ENCODE results near the gene SIAH3.

Gene SIAH3

DNA sequence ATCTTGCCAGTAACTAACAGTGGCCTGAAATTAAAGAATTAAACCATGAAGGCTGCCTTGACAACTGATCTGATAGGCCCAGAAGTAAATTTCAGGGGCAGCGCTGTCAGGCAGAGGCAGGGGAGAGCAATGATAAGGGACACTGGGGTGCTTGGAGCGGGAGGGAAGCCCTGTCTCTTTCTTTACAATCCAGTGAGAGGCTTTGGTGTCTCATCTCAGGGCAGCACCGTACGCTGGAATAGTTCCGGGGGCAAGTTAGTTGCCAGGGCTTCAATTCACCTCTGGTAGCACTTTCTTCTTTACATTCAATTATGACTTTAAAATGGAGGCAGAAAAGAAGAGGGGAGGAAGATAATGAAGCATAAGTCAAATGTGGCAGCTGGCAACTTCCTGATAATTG lies 74.8 kb downstream of the SIAH3 start:
- Histone ChIP-seq H3K79me2 (ENCODE audit: insufficient read depth, low read length) (no peaks in the 10 kb centered on the region), H4K20me1 (ENCODE audit: low read depth, low read length) (no peaks in the 10 kb centered on the region), H3F3A (ENCODE audit: insufficient read depth) (no peaks in the 10 kb centered on the region), H3K4me3 (ENCODE audit: insufficient read depth, low read length, poor library complexity, severe bottlenecking) (no peak overlapping the region), H3K9me2 (replicated peaks; ENCODE audit: insufficient read depth, low read length) (no peaks in the 10 kb centered on the region), H3K4me2 (ENCODE audit: low read depth, low read length, poor library complexity, severe bottlenecking) (no peak overlapping the region), H3K27ac (ENCODE audit: low read depth, low read length) (no peak overlapping the region), H3K27me3 (ENCODE audit: low read length) (no peaks in the 10 kb centered on the region), H2AFZ (ENCODE audit: low read depth, low read length, severe bottlenecking) (no peak overlapping the region), H3K36me3 (ENCODE audit: low read length) (no peaks in the 10 kb centered on the region), H3K9me3 (ENCODE audit: insufficient read depth, low read length) (no peaks in the 10 kb centered on the region), H3K9ac (ENCODE audit: low read length) (no peak overlapping the region)
- TF ChIP-seq CTCF (IDR thresholded peaks at IDR 0.05; ENCODE audit: insufficient read depth, low read length, poor library complexity, severe bottlenecking) (no peak), EZH2phosphoT487 (conservative IDR thresholded peaks at IDR 0.05; ENCODE audit: low read length) (no peak)

GRCh38 chr13:45775401-45775963 lies 76.1 kb downstream of the SIAH3 start:
- Histone ChIP-seq H3K4me2 (ENCODE audit: low read depth, low read length, poor library complexity, severe bottlenecking) (no peak overlapping the region), H3K79me2 (ENCODE audit: insufficient read depth, low read length) (no peaks in the 10 kb centered on the region), H2AFZ (ENCODE audit: low read depth, low read length, severe bottlenecking) (no peak overlapping the region), H3K27ac (ENCODE audit: low read depth, low read length) (no peak overlapping the region), H3K9me3 (ENCODE audit: insufficient read depth, low read length) (no peaks in the 10 kb centered on the region), H3K4me3 (ENCODE audit: insufficient read depth, low read length, poor library complexity, severe bottlenecking) (no peak overlapping the region), H3K27me3 (ENCODE audit: low read length) (no peaks in the 10 kb centered on the region), H3K9ac (ENCODE audit: low read length) (no peak overlapping the region), H4K20me1 (ENCODE audit: low read depth, low read length) (no peaks in the 10 kb centered on the region), H3K9me2 (replicated peaks; ENCODE audit: insufficient read depth, low read length) (no peaks in the 10 kb centered on the region), H3F3A (ENCODE audit: insufficient read depth) (no peaks in the 10 kb centered on the region), H3K36me3 (ENCODE audit: low read length) (no peaks in the 10 kb centered on the region)
- no peak for TF ChIP-seq EZH2phosphoT487 (conservative IDR thresholded peaks at IDR 0.05; ENCODE audit: low read length)
- TF ChIP-seq CTCF (IDR thresholded peaks at IDR 0.05; ENCODE audit: insufficient read depth, low read length, poor library complexity, severe bottlenecking), result no peak

DNA sequence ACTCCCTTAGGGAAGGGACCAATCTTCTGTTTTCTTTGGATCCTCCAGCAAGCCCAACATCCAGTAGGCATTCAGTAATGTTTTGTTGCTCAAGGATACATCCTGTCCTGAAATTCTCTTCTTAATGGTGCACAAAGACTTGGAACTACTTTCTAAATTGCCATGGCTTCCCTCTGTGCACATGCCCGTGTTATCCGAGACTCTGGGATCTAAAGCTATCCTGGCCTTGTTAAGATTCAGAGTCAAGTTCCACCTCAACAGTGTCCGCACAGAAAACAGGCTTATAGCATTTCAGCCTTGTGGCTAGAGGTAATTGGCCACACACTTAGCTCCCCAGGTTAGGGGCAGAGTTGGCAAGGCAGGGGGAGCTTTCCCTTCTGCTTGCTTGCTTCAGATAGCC lies 77.6 kb downstream of the SIAH3 start:
- no peaks in the 10 kb centered on the region for H3K27me3 ChIP-seq (ENCODE audit: low read length)
- no peak overlapping the region for H3K27ac ChIP-seq (ENCODE audit: low read depth, low read length)
- no peaks in the 10 kb centered on the region for H3K79me2 ChIP-seq (ENCODE audit: insufficient read depth, low read length)
- H3K4me3 ChIP-seq (ENCODE audit: insufficient read depth, low read length, poor library complexity, severe bottlenecking), result no peak overlapping the region
- TF ChIP-seq CTCF (IDR thresholded peaks at IDR 0.05; ENCODE audit: insufficient read depth, low read length, poor library complexity, severe bottlenecking) (no peak), EZH2phosphoT487 (conservative IDR thresholded peaks at IDR 0.05; ENCODE audit: low read length) (no peak)
- no peaks in the 10 kb centered on the region for H3K9me2 ChIP-seq (replicated peaks; ENCODE audit: insufficient read depth, low read length)
- no peaks in the 10 kb centered on the region for H3F3A ChIP-seq (ENCODE audit: insufficient read depth)
- H4K20me1 ChIP-seq (ENCODE audit: low read depth, low read length), result no peaks in the 10 kb centered on the region
- no peaks in the 10 kb centered on the region for H3K9me3 ChIP-seq (ENCODE audit: insufficient read depth, low read length)
- H3K9ac ChIP-seq (ENCODE audit: low read length), result no peak overlapping the region
- no peak overlapping the region for H2AFZ ChIP-seq (ENCODE audit: low read depth, low read length, severe bottlenecking)
- H3K4me2 ChIP-seq (ENCODE audit: low read depth, low read length, poor library complexity, severe bottlenecking), result no peak overlapping the region
- no peaks in the 10 kb centered on the region for H3K36me3 ChIP-seq (ENCODE audit: low read length)

All from SU-DHL-6 (cell line).